Thyroid gland (tissue), 4 donors: ENCODE data around the gene GASK1B. TPM values are rescaled to one million over a fixed set of nuclear protein-coding genes. Genes with fewer than 3 reads are reported as not detected.

ENCODE experiments used
- DNase-seq, 2 donors: peaks; one replicate each; pipeline ENCODE4 v3.0.0-alpha.2; 2019
- H3K27ac ChIP-seq, 3 donors: fragments of 200-600 bp; sonication (generic); 1 replicate in 2 of 3; 2 replicates in 1 of 3; pipeline ENCODE4 v1.5.1; 2016 to 2019; ENCODE audit warnings: mild to moderate bottlenecking in 1 of 3, moderate library complexity in 1 of 3
- H3K27me3 ChIP-seq: fragments of 200-600 bp; sonication (generic); one replicate; pipeline ENCODE4 v1.5.1; 2019
- H3K36me3 ChIP-seq, 2 donors: fragments of 200-600 bp; sonication (generic); one replicate each; pipeline ENCODE4 v1.5.1; 2016 to 2019
- H3K4me1 ChIP-seq, 2 donors: fragments of 200-600 bp; sonication (generic); one replicate each; pipeline ENCODE4 v1.5.1; 2017 to 2019
- H3K4me3 ChIP-seq, 3 donors: fragments of 200-600 bp; sonication (generic); replicated peaks in 1 of 3; 1 replicate in 2 of 3; 2 replicates in 1 of 3; pipeline ENCODE4 v1.5.1; 2016; ENCODE audit warnings: mild to moderate bottlenecking in 1 of 3
- H3K9me3 ChIP-seq: fragments of 200-600 bp; sonication (generic); one replicate; pipeline ENCODE4 v1.5.1; 2017
- CTCF ChIP-seq, 6 experiments: fragments of 200-600 bp in 3 of 6; fragments of 450-650 bp in 3 of 6; sonication (generic) in 3 of 6; IDR thresholded peaks; one replicate each; pipeline ENCODE4 v1.5.1; 2016 to 2019; ENCODE audit warnings: antibody characterized with exemption in 6 of 6, mild to moderate bottlenecking in 2 of 6, inconsistent platforms in 1 of 6, moderate library complexity in 1 of 6
- POLR2A ChIP-seq, 2 donors: fragments of 450-650 bp; IDR thresholded peaks; one replicate each; pipeline ENCODE4 v1.6.1; 2017; ENCODE audit warnings: antibody characterized with exemption in 2 of 2, mild to moderate bottlenecking in 2 of 2, moderate library complexity in 1 of 2
- WGBS, 2 donors: methylation state at CpG; one replicate each; pipeline ENCODE4 v1.1.5; 2017; 5-methylcytosine and 5-hydroxymethylcytosine counted together
- intact Hi-C: fragments of 100-400 bp; cut with DNase I; formaldehyde crosslinking; loops from one replicate; pipeline ENCODE4 v1.15.1; 2023
- total RNA-seq, 4 donors: library from RNA; depleted of rRNA; stranded (reverse); fragments of >200 nt; gene quantifications; one replicate each; pipeline ENCODE4 v1.2.3, GENCODE V29; 2016

The GASK1B gene
- total RNA-seq, 4 donors from 2014 or later, result 16.0 to 27.9 (median 19.9) TPM

- no peak overlapping the region for H3K4me3 ChIP-seq
- no peak for DNase-seq
- no peak for TF ChIP-seq CTCF (IDR thresholded peaks at IDR 0.05)
- TF ChIP-seq POLR2A (IDR thresholded peaks at IDR 0.05), result no peak
- H3K36me3 ChIP-seq, result no peaks in the 10 kb centered on the region
- intact Hi-C loops, result loop anchor here (10.0 kb wide), 1 partner anchor 169 kb away; no protein-coding TSS in a partner anchor
- 61 to 67% methylated on average over 10 of the region's 10 CpGs for WGBS, 2 donors
- H3K4me1 ChIP-seq, result no peaks in the 10 kb centered on the region
- no peak overlapping the region for H3K27ac ChIP-seq
- no peaks in the 10 kb centered on the region for H3K27me3 ChIP-seq
- H3K9me3 ChIP-seq, result no peaks in the 10 kb centered on the region
Measured at GRCh38 chr4:158163941-158164767, 8.7 kb downstream of the GASK1B start.

GRCh38 chr4:158162631-158163030 is 10.2 kb downstream of the GASK1B start:
- Histone ChIP-seq H3K9me3 (no peaks in the 10 kb centered on the region), H3K27ac (no peak overlapping the region), H3K27me3 (no peaks in the 10 kb centered on the region), H3K4me3 (no peak overlapping the region), H3K36me3 (no peaks in the 10 kb centered on the region), H3K4me1 (no peaks in the 10 kb centered on the region)
- intact Hi-C loops, result loop anchor here (10.0 kb wide), 1 partner anchor 168 kb away; no protein-coding TSS in a partner anchor
- 87 to 93% methylated on average over 5 of the region's 5 CpGs for WGBS, 2 donors
- DNase-seq, result no peak
- TF ChIP-seq POLR2A (IDR thresholded peaks at IDR 0.05), result no peak
- no peak for TF ChIP-seq CTCF (IDR thresholded peaks at IDR 0.05)

- TF ChIP-seq POLR2A (IDR thresholded peaks at IDR 0.05), result no peak
- no peak for DNase-seq
- Histone ChIP-seq H3K27me3 (no peaks in the 10 kb centered on the region), H3K9me3 (no peaks in the 10 kb centered on the region), H3K4me1 (no peaks in the 10 kb centered on the region), H3K27ac (peak overlapping the region in 2 of 3 donors; percentile 4 to 29), H3K4me3 (no peak overlapping the region), H3K36me3 (no peaks in the 10 kb centered on the region)
- intact Hi-C loops, result loop anchor here (10.0 kb wide), 1 partner anchor 167 kb away; no protein-coding TSS in a partner anchor
- 48 to 54% methylated on average over 6 of the region's 6 CpGs for WGBS, 2 donors
Measured at GRCh38 chr4:158161551-158162354, 11.1 kb downstream of the GASK1B start.

GRCh38 chr4:158159718-158160094 is 13.1 kb downstream of the GASK1B start:
- no peak for DNase-seq
- Histone ChIP-seq H3K4me3 (no peak overlapping the region), H3K27me3 (no peaks in the 10 kb centered on the region), H3K36me3 (no peaks in the 10 kb centered on the region), H3K27ac (no peak overlapping the region), H3K4me1 (no peaks in the 10 kb centered on the region), H3K9me3 (no peaks in the 10 kb centered on the region)
- 60 to 65% methylated on average over 4 of the region's 4 CpGs for WGBS, 2 donors
- intact Hi-C loops, result loop anchor here (10.0 kb wide), 1 partner anchor 165 kb away; no protein-coding TSS in a partner anchor
- TF ChIP-seq POLR2A (IDR thresholded peaks at IDR 0.05) (no peak), CTCF (IDR thresholded peaks at IDR 0.05) (no peak)

- TF ChIP-seq CTCF (IDR thresholded peaks at IDR 0.05) (no peak), POLR2A (IDR thresholded peaks at IDR 0.05) (no peak)
- no peak for DNase-seq
- intact Hi-C loops, result no loop called here
- WGBS, 2 donors, result 67 to 77% methylated on average over 3 of the region's 3 CpGs
- no peaks in the 10 kb centered on the region for H3K4me1 ChIP-seq
- H3K9me3 ChIP-seq, result no peaks in the 10 kb centered on the region
- H3K27ac ChIP-seq, result no peak overlapping the region
- H3K36me3 ChIP-seq, result no peaks in the 10 kb centered on the region
- H3K27me3 ChIP-seq, result no peaks in the 10 kb centered on the region
- H3K4me3 ChIP-seq, result no peak overlapping the region
Measured at GRCh38 chr4:158159054-158159717, 13.6 kb downstream of the GASK1B start.
